Measurements from ENCODE around the gene PSMD14. TPM values are rescaled to one million over a fixed set of nuclear protein-coding genes. Genes with fewer than 3 reads are reported as not detected.

PSMD14 gene
- total and polyA plus RNA-seq, 2 of the 8 experiments (the other 6 are each of a cell fraction or from before 2014, with no cell fraction given) = 53.9 to 88.7 TPM

DNA sequence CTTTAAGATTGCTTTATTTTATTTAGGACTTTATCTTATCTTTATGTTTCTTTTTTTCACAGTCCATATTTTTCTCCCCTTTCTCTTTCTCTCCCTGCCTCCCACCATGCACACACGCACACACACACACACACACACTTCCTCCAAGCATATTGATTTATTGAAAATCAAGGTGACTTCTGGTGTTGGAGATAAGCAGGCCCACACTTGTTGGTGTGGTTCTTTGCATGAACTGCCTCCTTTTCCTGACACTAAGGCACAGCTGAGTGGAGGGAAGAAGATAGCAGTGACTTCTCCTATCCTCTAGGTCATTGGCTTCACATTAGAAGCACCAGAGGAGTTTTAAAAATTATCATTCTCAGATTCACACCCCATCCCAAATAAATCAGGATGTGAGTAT lies 125.9 kb downstream of the PSMD14 start:
- no peak overlapping the region for H3K4ac ChIP-seq (replicated peaks; ENCODE audit: insufficient read length, low read depth, low read length)
- no peaks in the 10 kb centered on the region for H3K36me3 ChIP-seq (ENCODE audit: control insufficient read depth in 2 of 4, insufficient read depth in 4 of 4, low read length in 3 of 4)
- H3K9ac ChIP-seq (replicated peaks in 1 of 4; ENCODE audit: extremely low read depth in 1 of 4, low read depth in 3 of 4, low read length in 3 of 4) = no peak overlapping the region
- no peak overlapping the region for H3K23ac ChIP-seq (ENCODE audit: insufficient read length)
- no peak overlapping the region for H3K14ac ChIP-seq (ENCODE audit: insufficient read length)
- DNase-seq (ENCODE audit: low read depth in 1 of 2, low spot score in 2 of 2) = no peak
- H4K20me1 ChIP-seq (replicated peaks in 1 of 2; ENCODE audit: control insufficient read depth in 1 of 2, insufficient read depth in 2 of 2, low read length in 2 of 2) = no peaks in the 10 kb centered on the region
- H3K56ac ChIP-seq (replicated peaks; ENCODE audit: insufficient read length, low read depth, low read length) = no peak overlapping the region
- H3K79me1 ChIP-seq (ENCODE audit: low read depth, low read length) = no peaks in the 10 kb centered on the region
- H2BK5ac ChIP-seq (ENCODE audit: low read depth, low read length) = no peak overlapping the region
- H3K23me2 ChIP-seq (ENCODE audit: low read depth, low read length) = no peaks in the 10 kb centered on the region; the same call in 1 of the 2 replicates
- no peak overlapping the region for H4K5ac ChIP-seq (ENCODE audit: insufficient read length, low read depth, low read length)
- H4K8ac ChIP-seq (ENCODE audit: extremely low read depth, insufficient read depth, low read length) = no peak overlapping the region
- H3K4me2 ChIP-seq (ENCODE audit: insufficient read depth in 1 of 2, low read depth in 2 of 2, low read length in 2 of 2) = no peak overlapping the region
- CTCF ChIA-PET (ENCODE audit: partially characterized antibody) = no interaction called here
- no peak for FAIRE-seq
- H2BK12ac ChIP-seq (ENCODE audit: low read depth, low read length) = no peak overlapping the region
- no peak overlapping the region for H2BK15ac ChIP-seq (ENCODE audit: low read length)
- no peak overlapping the region for H4K91ac ChIP-seq (replicated peaks; ENCODE audit: insufficient read length, low read length)
- H3K9me3 ChIP-seq (ENCODE audit: insufficient read depth in 2 of 2, low read depth in 1 of 2, low read length in 1 of 2) = no peaks in the 10 kb centered on the region
- peaks cover 4 to 7% (median 6%) of the 10 kb centered on the region in 4 experiments; a peak in 4 of 7 replicates for H3K27me3 ChIP-seq (replicated peaks in 1 of 4; ENCODE audit: control insufficient read depth in 3 of 4, extremely low read depth in 1 of 4, insufficient read depth in 3 of 4, low read length in 3 of 4)
- no peak overlapping the region for H3K18ac ChIP-seq (ENCODE audit: extremely low read depth, low read length)
- H2AK5ac ChIP-seq (ENCODE audit: low read depth, low read length) = no peak overlapping the region
- WGBS, 2 experiments (ENCODE audit: extremely low coverage in 1 of 2, insufficient coverage in 1 of 2, insufficient read length in 1 of 2, insufficient replicate concordance in 2 of 2, low coverage in 1 of 2, low lambda C conversion rate in 2 of 2, missing lambda C conversion rate in 1 of 2) = 53% methylated on average over 1 of the region's 1 CpG; no CpG with 5 or more reads in 1 of the 2 experiments
- no peaks in the 10 kb centered on the region for H3K79me2 ChIP-seq (ENCODE audit: control insufficient read depth in 1 of 2, insufficient read depth in 2 of 2, low read length in 2 of 2)
- POLR2A ChIA-PET (ENCODE audit: partially characterized antibody) = no interaction called here
- H2BK20ac ChIP-seq (ENCODE audit: low read length) = no peak overlapping the region
- H2BK120ac ChIP-seq (replicated peaks; ENCODE audit: low read depth, low read length) = no peak overlapping the region
- no peak for TF ChIP-seq CHD1 (IDR thresholded peaks at IDR 0.05; ENCODE audit: low read depth, low read length)
- TF ChIP-seq RBBP5 (IDR thresholded peaks at IDR 0.05; ENCODE audit: borderline replicate concordance, low read depth, low read length) = no peak
- TF ChIP-seq HDAC2 (IDR thresholded peaks at IDR 0.05; ENCODE audit: borderline replicate concordance in 1 of 2, low read depth in 2 of 2, low read length in 2 of 2) = no peak
- TF ChIP-seq GTF2F1 (IDR thresholded peaks at IDR 0.05; ENCODE audit: borderline replicate concordance, low read depth, low read length) = no peak
- H3K27ac ChIP-seq (ENCODE audit: low read depth, low read length) = no peak overlapping the region
- H3K4me1 ChIP-seq (replicated peaks in 1 of 4; ENCODE audit: control insufficient read depth in 3 of 4, insufficient read depth in 4 of 4, low read length in 3 of 4) = no peaks in the 10 kb centered on the region
- no peak overlapping the region for H3K4me3 ChIP-seq (ENCODE audit: extremely low read depth in 1 of 4, insufficient read depth in 2 of 4, low read depth in 3 of 4, low read length in 4 of 4)
- no peak overlapping the region for H2AFZ ChIP-seq (ENCODE audit: low read length)

All from H1 (cell line).